ENCODE results near the gene LCE3C. TPM values are rescaled to one million over a fixed set of nuclear protein-coding genes. Genes with fewer than 3 reads are reported as not detected.

LCE3C gene
- polyA plus RNA-seq, 3 donors = not detected

DNA sequence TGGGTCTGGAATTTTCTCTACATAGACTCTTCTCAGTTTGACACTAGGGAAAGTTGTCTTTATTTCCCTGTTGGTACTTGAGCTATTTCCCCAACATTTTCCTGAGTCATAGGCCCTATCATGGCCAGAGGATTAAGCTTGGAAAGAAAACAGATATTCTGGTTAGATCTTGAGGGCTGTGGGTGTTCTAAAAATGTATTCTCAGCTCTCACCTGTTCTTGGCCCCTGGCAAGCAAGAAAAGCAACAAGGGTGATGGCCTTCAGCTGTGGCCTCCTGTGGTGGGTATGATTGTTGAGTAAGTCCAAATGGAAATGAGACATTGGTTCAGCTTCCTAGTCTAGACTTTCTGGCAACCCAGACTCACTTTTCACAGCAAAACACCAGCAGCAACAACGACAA is 40.3 kb downstream of the LCE3C start:
- Histone ChIP-seq H3K4me2 (replicated peaks; ENCODE audit: extremely low read depth, low read length, poor library complexity, severe bottlenecking) (no peak overlapping the region), H3K9ac (ENCODE audit: insufficient read depth, low read length, poor library complexity, severe bottlenecking) (no peak overlapping the region), H3K4me1 (ENCODE audit: control insufficient read depth in 1 of 2, insufficient read depth in 2 of 2, low read length in 2 of 2) (no peaks in the 10 kb centered on the region), H3K79me2 (ENCODE audit: insufficient read depth, low read length) (no peaks in the 10 kb centered on the region), H3K27me3 (ENCODE audit: control insufficient read depth in 2 of 2, insufficient read depth in 2 of 2, low read length in 2 of 2) (no peaks in the 10 kb centered on the region), H3K27ac (ENCODE audit: low read depth in 1 of 2, low read length in 2 of 2) (no peak overlapping the region), H3K9me3 (replicated peaks in 1 of 2; ENCODE audit: control insufficient read depth in 1 of 2, insufficient read depth in 1 of 2, low read length in 2 of 2) (no peaks in the 10 kb centered on the region), H3K36me3 (replicated peaks in 1 of 2; ENCODE audit: control insufficient read depth in 1 of 2, insufficient read depth in 2 of 2, low read length in 2 of 2) (no peaks in the 10 kb centered on the region), H4K20me1 (ENCODE audit: insufficient read depth, low read length) (no peaks in the 10 kb centered on the region), H2AFZ (ENCODE audit: insufficient read depth, low read depth, low read length, poor library complexity, severe bottlenecking) (no peak overlapping the region), H3K4me3 (replicated peaks in 1 of 3; ENCODE audit: low read depth in 2 of 3, low read length in 3 of 3) (no peak overlapping the region)
- Mint-ChIP-seq H3K9me3 (peaks cover 0 to 11% (median 3%) of the 10 kb centered on the region in 7 donors), H3K27me3 (ENCODE audit: low read depth in 3 of 3) (peaks cover 1 to 5% (median 3%) of the 10 kb centered on the region in 3 donors), H3K4me3 (no peak overlapping the region), H3K4me1 (no peaks in the 10 kb centered on the region), H3K36me3 (no peaks in the 10 kb centered on the region), H3K27ac (no peak overlapping the region)
- no peak for TF ChIP-seq CTCF (IDR thresholded peaks at IDR 0.05)
- intact Hi-C loops (cut with micrococcal nuclease) = no loop called here
- no peak for DNase-seq
- 100% methylated on average over 1 of the region's 1 CpG for WGBS (ENCODE audit: insufficient coverage)

GRCh38 chr1:152643945-152644344 is 43.9 kb downstream of the LCE3C start:
- Histone ChIP-seq H2AFZ (ENCODE audit: insufficient read depth, low read depth, low read length, poor library complexity, severe bottlenecking) (no peak overlapping the region), H3K36me3 (replicated peaks in 1 of 2; ENCODE audit: control insufficient read depth in 1 of 2, insufficient read depth in 2 of 2, low read length in 2 of 2) (no peaks in the 10 kb centered on the region), H3K4me1 (ENCODE audit: control insufficient read depth in 1 of 2, insufficient read depth in 2 of 2, low read length in 2 of 2) (no peaks in the 10 kb centered on the region), H3K4me2 (replicated peaks; ENCODE audit: extremely low read depth, low read length, poor library complexity, severe bottlenecking) (no peak overlapping the region), H3K9ac (ENCODE audit: insufficient read depth, low read length, poor library complexity, severe bottlenecking) (no peak overlapping the region), H3K27me3 (ENCODE audit: control insufficient read depth in 2 of 2, insufficient read depth in 2 of 2, low read length in 2 of 2) (no peaks in the 10 kb centered on the region), H3K9me3 (replicated peaks in 1 of 2; ENCODE audit: control insufficient read depth in 1 of 2, insufficient read depth in 1 of 2, low read length in 2 of 2) (no peaks in the 10 kb centered on the region), H4K20me1 (ENCODE audit: insufficient read depth, low read length) (no peaks in the 10 kb centered on the region), H3K4me3 (replicated peaks in 1 of 3; ENCODE audit: low read depth in 2 of 3, low read length in 3 of 3) (no peak overlapping the region), H3K79me2 (ENCODE audit: insufficient read depth, low read length) (no peaks in the 10 kb centered on the region), H3K27ac (ENCODE audit: low read depth in 1 of 2, low read length in 2 of 2) (no peak overlapping the region)
- peaks cover 0 to 5% (median 3%) of the 10 kb centered on the region in 3 donors for H3K27me3 Mint-ChIP-seq (ENCODE audit: low read depth in 3 of 3)
- no peak for DNase-seq
- peak overlapping the region in 1 of 7 donors; percentile 41 for H3K27ac Mint-ChIP-seq
- H3K36me3 Mint-ChIP-seq = no peaks in the 10 kb centered on the region
- H3K4me1 Mint-ChIP-seq = no peaks in the 10 kb centered on the region
- no peak for TF ChIP-seq CTCF (IDR thresholded peaks at IDR 0.05)
- H3K9me3 Mint-ChIP-seq = peaks cover 0 to 4% (median 0%) of the 10 kb centered on the region in 7 donors
- H3K4me3 Mint-ChIP-seq = no peak overlapping the region
- 92% methylated on average over 2 of the region's 3 CpGs for WGBS (ENCODE audit: insufficient coverage)
- intact Hi-C loops (cut with micrococcal nuclease) = no loop called here

Data from CD14-positive monocyte (primary cell).